Measurements from ENCODE around the gene ARHGEF4.

ARHGEF4 gene

DNA sequence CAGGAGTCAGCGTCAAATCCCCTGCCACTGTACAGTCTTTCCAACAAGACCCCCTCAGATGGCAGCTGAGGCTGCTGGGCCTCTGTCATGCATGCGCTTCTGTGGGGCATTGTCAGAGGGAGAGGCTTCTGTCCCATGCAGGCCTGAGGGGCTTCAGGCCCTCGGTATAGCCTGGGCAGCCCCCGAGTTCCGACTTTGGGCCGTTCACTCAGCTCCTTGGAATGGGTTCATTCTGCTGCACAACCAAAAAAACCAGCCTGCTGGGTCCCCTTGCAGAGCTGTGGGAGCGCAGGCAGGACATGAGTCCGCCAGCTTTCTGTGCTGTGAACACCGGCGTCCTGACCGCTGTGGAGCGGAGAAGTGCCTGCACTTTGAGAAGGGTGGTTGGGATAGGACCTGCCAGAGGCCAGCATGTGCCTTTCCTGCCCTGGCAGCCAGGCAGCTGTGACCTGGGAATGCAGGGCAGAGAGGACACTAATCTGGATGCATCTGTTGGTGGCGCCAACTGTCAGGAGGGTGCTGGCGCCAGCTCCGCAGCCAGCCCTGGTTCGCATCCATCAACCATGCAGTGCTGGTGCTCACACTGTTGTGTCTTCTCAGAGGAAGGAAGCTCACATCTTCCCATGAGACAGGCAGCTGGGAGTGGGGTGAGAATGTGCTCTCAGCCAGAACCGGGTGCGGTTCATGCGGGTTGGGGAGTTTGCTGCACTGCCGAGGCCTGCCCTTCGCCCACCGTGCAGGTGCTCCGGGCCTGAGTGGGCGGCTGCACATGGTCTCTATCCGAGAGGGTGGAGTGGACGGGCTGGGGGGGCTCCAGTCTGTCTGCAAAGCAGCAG, 14.3 kb downstream of the ARHGEF4 start:
- DNase-seq (ENCODE audit: low spot score) = no peak

DNA sequence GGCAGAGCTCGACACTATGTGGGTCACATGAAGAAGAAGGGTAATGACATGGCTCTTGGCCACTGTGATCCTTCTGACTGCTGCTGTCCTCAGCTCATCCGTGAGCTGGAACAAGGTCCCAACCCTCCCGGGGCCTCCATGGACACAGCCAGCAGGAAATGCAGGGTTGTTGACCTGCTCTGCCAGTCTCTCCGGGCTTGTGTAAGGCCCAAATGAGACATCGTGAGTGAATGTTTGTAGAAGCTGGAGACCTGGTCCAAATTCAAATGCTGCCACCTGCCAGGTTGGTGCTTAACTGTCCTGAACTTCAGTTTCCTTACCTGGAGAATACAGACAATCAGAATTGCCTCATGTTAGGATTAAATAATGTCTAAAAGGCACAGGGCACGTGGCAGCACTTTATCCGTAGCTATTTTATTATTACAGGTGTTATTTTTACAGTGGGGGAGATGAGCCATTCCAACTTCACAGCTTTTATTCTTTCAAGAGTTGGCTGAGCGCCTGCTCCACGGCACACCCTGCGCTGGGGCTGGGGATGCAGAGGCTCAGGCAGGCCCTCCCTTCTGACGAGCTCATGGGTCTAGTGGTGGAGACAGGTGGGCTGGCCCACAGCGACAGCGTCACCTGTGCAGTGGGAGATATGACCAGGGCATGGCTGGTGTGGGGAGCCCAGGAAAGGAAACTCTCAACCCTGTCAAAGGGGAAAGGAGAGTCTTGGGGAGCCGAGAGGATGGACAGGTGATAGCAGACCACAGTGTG, 15.1 kb downstream of the ARHGEF4 start:
- DNase-seq (ENCODE audit: low spot score) = no peak

DNA sequence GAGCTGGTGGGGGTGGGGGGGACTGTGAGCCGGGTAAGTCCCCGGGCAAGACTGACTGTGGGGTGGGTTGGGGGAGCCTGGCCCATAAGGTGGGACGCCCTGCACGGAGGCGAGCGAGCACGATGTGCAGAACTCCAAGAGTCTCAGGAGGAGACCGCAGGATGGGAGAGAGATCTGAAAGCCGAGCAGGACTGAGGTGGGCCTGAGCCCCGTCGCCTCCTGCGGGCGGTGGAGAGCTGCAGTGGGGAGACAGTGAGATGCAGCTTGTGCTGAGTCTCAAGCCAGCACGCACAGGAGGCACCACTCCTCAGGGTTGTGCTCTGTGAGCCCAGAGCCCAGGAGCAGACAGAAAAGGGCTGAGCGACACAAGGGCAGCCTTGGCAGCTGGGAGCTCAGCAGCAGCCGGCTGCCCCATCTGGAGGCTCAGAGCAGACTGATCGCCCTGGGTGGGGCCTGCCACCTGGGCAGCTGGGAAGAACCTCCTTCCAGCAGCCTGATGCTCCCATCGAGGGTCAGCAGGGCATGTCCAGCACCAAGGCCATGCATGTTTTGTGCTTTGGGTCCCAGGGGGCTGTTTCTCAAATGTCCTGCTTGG, 15.9 kb downstream of the ARHGEF4 start:
- DNase-seq (ENCODE audit: low spot score) = no peak

DNA sequence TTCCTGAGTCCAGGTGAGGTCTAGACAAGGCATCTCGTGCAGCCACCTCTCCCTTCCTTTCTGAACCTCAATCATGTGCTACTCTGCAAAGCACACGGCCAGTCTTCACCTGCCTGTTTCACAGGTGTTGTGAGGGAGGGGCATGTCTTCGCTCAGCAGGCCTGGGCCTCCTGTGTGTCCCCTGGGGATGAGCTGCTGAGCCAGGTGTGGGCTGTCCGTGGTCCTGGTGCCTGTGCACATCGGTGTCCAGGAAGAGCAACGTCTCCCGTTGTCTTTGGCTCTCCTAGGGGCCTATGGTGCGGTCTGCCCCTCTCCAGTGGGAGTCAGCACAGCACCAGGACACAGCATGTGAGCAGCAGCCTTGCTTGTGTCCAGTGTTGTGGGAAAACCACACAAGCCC, 16.7 kb downstream of the ARHGEF4 start:
- DNase-seq (ENCODE audit: low spot score) = no peak

DNA sequence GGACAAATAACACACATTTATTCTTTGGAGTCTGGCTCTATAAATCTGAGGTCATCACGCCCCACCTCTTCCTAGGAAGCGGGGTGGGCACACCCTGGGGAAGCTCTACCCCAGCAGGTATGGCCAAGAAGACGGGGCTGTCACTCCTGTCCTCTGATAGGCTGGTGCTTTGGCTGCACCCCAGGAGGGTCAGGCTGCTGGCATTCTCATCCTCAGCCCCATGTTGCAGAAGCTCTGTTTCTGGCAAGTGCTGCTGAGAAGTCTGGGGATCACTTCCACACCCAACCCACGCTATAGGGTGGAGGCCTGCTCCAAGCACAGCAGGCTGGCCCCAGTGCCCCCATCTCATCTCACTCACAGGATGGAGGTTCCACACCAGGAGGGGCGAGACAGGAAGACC, 17.6 kb downstream of the ARHGEF4 start:
- DNase-seq (ENCODE audit: low spot score) = no peak

DNA sequence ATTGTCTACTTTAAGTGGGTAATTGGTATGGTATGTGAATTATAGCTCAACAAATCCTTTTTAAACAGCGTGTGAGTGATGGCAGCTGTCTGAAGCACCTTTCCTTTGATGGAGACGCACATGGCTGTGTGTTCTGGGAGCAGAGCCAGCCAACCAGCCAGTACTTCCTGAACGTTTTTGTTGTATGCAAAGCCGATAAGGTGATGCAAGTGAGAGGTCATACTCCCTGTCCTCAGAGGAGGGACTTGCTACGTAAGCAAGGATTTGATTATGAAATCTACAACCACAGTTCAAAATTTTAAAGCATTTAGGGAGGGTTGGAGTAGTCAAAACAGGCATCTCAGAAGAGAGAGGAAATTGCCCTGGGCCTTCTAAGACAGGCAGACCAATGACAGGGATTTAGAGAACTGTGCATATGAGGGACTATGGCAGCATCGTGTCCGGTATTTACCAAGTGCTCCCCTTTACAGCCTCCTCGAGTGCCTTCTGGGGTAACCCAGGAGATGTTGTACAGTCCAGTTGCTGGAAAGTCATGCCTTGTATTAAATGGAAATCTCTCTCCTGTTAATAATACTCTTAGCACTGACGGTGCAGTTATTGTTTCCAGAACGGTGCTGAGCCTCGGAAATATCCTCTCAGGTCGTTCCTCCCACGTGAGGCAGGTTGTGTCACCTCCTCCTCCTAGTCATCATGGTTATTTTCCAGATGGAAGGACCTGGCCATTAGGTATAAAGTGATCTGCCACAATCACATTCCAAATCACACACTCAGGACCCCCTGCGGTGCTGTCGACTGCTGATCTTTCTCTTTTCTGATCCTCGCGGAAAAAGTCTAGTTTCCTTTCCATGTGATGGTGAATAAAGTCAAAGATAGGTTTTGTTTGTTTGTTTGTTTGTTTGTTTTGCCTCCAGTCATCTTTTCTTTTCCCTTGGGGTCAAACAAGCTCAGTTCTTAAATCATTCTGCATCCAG, 28.4 kb downstream of the ARHGEF4 start:
- no peak for DNase-seq (ENCODE audit: low spot score)

DNA sequence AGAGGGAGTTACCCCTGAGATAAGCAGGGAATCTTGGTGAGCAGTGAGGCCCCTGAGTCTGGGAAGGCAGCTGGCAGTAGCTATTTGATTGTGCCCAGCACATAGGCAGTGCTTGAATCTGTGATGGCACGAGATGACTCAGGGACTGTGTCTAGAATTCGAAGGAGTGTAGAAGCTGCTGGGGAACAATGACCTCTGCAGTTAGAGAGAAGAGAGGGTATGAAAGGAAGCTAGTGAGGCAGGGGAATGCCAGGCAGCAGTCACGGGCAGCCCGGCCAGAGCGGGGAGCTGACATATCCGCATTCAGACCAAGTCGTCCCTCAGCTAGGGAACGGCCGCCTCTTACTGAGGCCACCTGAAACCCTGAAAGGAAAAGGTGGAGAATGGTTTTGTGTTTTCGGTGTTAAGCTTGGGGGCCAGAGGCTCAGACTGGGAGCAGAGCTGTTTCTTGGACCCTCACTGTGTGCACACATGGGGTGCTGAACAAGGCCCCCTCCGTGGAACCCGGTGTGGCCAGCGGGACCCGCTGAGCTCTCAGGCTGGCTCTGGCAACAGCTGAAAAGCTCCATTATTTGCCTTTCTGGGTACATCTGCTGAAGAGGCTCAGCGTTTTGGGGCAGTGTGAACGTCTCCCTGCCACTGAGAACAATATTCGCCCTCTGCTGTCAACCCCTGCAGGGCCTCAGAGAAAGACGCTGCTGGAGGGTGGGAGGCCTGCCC, 32.9 kb downstream of the ARHGEF4 start:
- DNase-seq (ENCODE audit: low spot score) = peak; percentile 2

DNA sequence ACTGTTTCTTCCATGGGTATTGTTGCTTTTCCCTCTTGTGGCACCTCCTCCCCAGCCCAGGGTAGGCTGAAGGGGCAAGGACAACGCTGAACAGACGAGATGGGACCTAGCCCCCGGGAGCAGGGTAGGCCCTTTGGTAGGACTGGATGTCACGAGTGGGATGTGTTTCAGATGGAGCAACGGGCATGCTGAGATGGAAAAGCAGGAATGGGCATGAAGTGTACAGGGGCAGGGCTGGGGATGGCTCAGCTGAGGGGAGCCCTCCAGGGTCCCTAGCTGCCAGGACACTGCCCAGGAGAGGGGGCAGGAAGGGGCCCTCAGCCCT, 33.4 kb downstream of the ARHGEF4 start:
- no peak for DNase-seq (ENCODE audit: low spot score)

DNA sequence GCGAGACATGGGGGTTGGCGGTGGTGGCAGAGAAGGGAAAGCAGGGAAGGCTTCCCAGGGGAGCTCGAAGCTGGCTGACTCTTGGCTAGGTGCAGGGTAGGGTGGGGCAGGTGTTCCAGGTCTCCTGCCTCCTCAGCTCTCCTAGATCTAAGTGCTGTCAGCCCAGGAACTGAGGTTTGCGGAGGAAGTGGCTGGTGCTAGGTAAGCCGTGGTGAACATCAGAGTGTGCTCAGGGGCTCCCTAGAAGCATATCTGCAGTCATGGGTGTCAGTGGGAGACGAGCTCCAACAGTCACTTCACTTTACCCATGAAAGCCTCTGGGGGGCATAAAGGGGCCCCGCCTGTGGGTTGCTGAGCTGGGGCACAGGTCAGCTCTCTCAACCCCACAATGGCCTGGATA, 34.1 kb downstream of the ARHGEF4 start:
- DNase-seq (ENCODE audit: low spot score) = no peak

DNA sequence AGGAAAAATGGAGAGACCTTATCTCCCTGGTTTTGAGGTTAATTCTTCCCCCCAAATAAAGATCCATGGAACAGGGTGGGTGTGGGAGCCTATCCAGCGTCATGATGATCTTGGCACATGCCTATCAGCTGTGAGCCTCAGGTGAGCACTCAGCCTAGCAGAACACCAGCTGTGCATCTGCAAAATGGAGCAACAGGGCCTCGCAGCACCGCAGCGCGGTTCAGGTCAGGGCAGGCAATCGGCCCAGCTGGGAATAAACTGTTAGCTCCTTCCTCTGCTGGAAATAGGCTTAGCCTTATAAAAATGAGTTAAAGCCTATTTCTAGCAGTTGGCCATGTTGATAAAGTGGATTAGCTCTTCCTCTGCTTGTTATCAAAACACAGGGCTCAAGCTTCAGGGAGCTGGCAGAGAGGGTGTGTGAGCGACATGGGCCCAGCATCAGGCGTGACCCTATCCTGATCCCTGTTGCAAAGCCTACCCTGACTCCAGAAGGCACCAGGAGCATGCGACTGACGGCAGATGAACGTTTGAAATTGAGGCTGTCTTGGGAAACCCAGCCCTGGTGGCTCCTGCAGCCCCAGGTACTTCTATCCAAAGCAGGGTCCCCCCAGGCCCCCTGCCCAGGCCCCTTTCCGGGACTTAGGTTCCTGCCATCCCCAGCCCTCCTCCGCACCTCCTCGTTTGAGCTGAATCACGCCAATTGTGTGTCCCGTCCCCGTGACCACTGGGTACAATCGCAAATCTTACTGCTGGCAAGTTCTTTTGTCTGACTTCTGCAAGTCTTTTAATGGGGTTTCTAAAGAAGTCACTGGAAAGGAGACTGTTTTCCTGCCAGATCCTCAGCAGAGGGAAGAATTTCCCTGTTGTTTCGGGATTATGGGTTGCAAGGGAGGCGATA, 35.4 kb downstream of the ARHGEF4 start:
- no peak for DNase-seq (ENCODE audit: low spot score)

DNA sequence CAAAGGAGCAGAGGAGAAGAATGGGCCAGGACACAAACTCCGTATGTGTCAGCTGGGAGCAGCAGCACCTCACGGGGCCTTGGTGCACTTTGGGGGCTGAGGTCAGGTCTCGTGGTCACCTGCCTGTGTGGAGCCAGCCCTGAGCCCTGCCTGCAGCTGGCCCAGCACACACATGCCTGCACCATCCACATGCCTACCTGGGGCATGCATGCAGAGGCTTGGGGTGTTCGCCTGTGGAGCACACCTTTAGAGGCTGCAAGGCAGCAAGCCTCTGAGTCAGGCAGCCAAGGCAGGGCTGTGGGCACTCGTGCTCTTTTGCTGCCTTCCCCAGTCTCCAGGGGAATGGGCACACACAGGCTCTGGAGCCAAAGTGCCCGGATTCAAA, 36.0 kb downstream of the ARHGEF4 start:
- no peak for DNase-seq (ENCODE audit: low spot score)

DNA sequence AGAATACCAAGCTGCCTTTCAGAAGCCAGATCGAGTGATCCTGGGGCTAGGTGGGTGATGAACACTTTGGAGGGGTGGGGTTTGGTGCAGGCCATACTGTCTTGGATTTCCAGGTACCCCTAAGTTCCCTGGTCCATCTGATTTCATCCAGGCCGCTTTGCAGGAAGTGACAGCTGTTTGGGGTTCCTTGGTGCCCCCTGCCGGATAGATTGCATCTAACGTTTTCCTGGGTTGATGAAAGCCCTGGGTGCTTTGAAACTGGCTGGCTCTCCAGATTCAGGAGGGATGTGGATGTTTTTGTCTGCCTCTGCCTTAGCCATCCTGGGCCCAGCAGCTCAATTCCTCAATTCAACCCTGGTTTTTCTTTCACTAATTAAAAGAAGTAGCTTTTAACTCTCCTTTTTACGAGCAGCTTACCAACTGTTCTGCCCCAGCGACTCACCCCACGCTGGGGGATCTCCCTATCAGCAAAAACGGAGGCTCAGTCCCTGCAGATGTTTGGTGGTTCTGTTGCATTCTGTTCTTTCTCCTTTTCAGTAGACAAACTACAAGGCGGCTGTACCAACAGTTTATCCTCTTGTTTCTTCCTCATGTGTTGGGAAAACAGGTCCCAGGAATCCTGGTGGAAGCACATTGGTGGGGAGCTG, 37.1 kb downstream of the ARHGEF4 start:
- DNase-seq (ENCODE audit: low spot score) = peak; percentile 61

DNA sequence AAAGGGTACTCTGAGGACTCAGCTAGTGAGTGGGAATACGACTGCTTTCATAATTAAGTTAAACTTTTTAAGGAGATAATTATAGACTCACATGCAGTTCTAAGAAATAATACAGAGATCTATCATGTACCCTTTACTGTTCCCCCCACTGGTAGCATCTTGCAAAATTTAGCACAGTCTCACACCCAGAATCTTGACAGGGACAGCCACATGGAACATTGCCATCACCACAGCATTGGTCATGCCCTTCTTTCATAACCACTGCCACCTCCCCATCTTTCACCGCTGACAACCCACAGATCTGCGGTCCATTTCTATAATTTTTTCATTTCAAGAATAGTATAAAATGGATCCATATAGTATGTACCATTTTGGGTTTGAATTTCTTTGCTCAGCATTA, 37.8 kb downstream of the ARHGEF4 start:
- no peak for DNase-seq (ENCODE audit: low spot score)

DNA sequence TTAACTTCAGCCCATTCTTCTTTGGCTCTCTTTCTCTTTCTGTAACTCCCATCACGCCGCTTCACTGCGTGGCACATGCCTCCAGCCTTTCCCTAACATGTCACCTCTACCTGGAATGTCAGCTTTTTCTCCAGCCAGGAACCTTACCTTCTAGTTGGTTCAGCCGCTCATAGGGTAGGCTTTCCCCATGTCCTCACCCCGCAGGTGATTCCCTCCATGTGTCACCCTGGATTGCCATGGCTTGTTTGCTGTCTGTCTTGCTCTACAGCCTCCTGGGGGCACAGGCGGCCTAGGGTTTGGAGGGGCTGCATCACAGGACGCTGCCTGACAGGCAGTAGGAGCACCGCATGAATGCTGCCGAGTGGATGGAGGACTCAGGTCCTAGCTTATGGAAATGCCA, 39.2 kb downstream of the ARHGEF4 start:
- no peak for DNase-seq (ENCODE audit: low spot score)

DNA sequence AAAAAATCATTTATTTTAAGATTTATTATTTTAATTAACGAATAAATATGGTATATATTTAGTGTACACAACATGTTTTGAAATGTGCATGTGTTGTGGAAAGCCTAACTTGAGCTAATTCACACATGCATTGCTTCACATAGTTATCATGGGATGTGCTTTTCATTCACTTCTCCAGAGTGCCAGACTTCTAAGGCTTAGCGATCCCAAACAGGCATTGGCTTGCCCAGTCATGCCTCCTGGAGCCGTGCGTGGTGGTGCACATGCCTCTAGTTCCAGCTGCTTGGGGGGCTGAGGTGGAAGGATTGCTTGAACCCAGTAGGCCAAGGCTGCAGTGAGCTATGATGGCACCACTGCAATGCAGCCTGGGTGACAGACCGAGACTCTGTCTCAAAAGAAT, 40.5 kb downstream of the ARHGEF4 start:
- DNase-seq (ENCODE audit: low spot score) = no peak

DNA sequence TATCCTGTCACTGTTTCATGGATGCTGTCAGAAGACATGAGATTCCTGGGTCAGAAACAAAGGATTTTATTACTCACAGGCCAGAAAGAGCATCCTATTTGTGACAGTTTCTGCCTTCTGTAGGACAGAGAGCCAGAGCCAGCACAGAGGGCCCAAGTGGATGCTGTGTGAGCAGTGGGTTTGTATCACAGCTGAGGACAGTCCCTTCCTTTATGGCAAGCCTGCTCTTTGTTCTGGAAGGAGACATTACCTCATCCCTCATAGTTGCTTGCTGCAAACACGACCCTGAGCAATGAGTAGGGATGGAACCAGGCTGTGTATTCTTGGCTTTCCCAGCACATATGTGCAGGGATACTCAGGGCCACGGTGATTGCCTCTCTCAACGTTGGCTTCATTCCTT, 41.6 kb downstream of the ARHGEF4 start:
- no peak for DNase-seq (ENCODE audit: low spot score)

DNA sequence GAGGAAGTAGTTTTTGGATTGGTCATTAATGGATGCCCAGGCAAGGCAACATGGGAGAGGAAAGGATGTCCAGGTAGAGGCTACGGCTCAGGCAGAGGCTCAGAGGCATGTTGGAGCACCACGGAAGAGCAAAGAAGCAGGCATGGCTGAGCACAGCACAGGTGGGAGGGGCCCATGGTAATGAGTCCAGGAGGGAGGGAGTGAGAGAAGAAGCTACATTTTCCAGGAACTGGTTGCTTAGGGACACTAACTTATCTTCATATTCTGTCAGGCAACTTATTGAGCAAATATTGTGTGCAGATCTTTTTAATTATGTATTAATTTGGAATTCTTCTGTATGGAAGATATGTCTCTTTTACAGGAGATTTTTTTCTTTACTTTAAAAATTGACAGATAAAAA, 42.2 kb downstream of the ARHGEF4 start:
- DNase-seq (ENCODE audit: low spot score) = no peak

DNA sequence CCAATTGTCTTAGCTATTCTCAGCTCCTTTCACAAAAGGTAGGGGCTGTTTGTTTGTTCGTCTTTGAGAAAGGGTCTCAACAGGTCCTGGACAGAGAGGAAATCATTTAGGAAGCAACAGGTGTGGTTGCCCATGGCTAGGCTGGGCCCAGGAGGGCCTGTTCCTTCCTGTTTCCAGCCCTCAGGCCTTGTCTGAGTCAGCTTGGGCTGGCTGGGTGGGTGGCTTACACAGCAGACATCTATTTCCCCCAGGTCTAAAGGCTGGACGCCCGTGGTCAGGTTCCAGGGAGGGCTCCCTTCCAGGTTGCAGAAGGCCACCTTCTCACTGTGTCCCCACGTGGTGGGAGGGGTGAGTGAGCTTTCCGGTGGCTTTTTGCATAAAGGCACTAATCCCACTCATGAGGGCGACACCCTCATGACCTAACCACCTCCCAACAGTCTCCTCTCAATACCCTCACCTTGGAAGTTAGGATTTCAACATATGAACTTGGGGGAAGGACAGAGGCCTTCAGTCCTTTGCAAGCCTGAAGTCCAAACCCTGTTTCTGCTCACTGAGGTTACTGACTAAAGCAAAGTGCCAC, 45.5 kb downstream of the ARHGEF4 start:
- DNase-seq (ENCODE audit: low spot score) = no peak

DNA sequence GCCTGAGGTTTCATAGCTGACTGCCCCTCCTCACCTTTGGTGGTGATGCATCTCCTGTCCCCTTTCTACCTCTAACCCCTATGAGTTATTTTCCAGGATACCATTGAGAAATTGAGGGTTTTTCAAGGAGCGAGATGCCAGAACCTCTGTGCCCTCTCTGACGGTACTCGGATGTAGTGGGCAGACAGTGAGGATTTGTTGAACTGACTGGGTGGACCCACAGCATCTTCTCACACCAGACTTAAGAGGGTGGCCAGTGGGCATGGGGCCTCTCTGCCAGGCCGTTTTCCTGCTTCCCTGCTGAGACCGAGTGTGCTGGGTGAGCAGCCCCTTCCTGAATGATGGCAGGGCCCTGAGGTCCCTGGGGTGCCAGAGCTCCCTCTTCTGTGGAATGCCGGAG, 46.3 kb downstream of the ARHGEF4 start:
- DNase-seq (ENCODE audit: low spot score) = no peak

DNA sequence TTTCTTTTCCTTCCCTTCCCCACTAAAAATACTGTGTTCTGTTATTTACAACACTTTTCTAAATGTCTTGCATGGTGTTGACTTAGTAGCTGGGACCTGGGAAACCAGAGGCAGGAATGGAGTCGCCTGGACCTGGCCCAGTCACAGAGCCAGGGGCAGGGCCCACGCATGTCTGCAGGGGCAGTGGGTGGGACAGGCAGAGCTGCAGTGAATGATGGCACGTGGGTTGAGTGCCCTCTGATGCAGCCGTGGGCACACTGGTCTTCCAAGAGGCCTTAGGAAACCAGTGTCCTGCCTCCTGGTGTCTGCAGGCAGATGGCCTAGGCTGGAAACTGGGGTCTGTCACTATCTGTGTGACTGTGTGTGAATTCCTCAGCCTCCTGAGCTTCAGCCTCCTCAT, 46.8 kb downstream of the ARHGEF4 start:
- DNase-seq (ENCODE audit: low spot score) = no peak
